ENCODE results near the gene NCKAP5.

- no peak for TF ChIP-seq POLR2A (IDR thresholded peaks at IDR 0.05)
- no peak for TF ChIP-seq CTCF (IDR thresholded peaks at IDR 0.05)
- no peak for TF ChIP-seq POLR2AphosphoS5 (IDR thresholded peaks at IDR 0.05)
Observed at GRCh38 chr2:133063775-133064174, 504.5 kb downstream of the NCKAP5 start.

Measured in upper lobe of left lung (tissue), 4 donors.